GM21526 (cell line): ENCODE data around the gene APH1A.
"Not testable (repeated sequence)": the region's sequence is repeated elsewhere in the genome, so short reads cannot be mapped to it uniquely, and the experiment has no call there.

ENCODE experiments used
- ATAC-seq: cut with Tn5 transposase; IDR thresholded peaks from one replicate; pipeline ENCODE4 v1.9.1; 2021; ENCODE audit warnings: moderate library complexity; ENCODE audit not compliant: unreplicated experiment, low FRiP score

APH1A gene

DNA sequence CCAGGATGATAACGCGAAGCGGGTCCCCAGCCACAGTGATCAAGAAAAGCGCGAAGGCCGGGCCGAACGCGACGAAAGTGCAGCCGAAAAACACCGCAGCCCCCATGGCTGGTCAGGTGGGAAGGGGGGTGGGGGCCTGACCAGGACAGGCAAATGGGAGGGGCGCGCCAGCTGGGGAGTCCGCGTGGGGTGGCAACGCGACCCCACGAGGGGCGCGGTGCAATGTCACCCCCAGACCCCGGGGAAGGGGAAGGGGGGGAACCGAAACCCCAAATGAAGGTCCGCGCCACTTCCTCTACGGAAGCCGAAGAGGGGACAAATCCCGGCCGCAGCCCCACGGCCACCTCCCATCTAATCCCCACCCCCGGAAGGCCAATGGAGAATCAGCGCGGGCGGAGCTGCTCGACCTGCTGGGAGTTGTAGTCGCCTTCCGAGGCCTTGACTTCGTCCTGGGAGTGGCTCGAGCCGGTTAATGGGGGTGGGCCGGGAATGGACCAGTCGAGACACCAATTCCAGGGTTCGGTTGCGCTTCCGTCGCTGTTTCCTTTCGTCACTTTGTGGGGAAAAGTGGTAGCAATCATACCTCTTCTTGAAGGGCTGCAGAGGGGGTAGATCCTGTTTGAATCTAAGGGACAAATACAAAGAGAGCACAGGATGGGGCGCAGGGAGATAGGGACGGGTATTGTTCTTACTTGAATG lies at the start of gene APH1A:
Gene APH1A, minus strand, starts transcription at position 312 of the 699 bp plus-strand sequence. Its CDS starts 206 bp downstream, at position 106.
- ATAC-seq = peak; percentile 75

GRCh38 chr1:150314691-150315090 lies 45.9 kb upstream of the APH1A start:
- ATAC-seq = not testable (repeated sequence)

- ATAC-seq = no peak
Measured at GRCh38 chr1:150311762-150312161, 42.9 kb upstream of the APH1A start.

DNA sequence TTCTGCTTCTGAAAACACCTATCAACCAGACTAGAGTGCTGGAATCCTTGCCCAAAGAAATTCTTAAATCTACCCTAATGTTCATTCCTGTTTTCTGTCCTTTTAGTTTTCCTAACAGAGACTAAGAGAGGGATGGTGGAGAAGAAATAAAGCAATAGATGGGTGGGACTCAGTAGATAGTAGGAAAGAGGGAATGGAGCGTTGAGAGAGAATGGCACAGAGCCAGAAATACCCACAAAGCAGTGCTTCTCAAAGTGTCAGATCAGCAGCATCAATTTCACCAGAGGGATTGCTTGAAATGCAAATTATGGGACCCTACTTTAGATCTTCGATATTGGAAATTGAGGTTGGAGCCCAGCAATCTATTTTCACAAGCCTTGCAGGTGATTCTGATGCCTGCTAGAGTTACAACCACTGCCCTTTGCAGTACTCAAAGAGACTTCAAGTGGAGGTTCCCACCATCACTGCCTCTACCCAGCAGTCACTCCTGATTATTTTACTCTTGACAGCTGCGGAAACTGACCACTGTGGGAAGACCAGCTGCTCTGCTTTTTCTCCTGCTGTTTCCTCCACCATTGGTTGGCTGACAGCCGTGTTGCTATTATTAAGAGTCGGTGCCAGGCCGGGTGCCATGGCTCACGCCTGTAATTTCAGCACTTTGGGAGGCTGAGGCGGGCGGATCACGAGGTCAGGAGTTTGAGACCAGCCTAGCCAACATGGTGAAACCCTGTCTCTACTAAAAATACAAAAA lies 41.1 kb upstream of the APH1A start:
- ATAC-seq = no peak

- ATAC-seq = not testable (repeated sequence)
Measured at GRCh38 chr1:150308585-150308984, 39.8 kb upstream of the APH1A start.

DNA sequence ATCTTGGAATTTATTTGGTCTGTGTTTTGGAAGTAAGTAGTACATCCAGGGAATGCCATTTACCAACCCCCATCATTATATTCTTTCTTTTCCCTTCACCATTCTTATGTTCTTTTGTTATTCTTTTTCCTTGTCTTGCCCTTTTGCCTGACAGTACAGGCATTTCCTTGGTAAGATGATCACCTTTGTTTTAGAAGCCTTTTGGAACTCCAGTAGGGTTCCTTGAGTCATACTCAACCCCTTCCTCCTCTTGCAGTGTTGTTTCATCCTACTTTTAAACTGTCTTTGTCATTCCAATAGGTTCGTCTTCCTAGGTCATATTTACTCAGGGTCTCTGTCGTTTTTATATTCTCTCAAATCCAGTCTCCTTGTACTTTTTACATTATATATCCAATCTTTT lies 34.1 kb upstream of the APH1A start:
- no peak for ATAC-seq

- ATAC-seq = no peak
Measured at GRCh38 chr1:150302338-150302737, 33.5 kb upstream of the APH1A start.

- no peak for ATAC-seq
Measured at GRCh38 chr1:150299716-150300115, 30.9 kb upstream of the APH1A start.

- ATAC-seq = no peak
Measured at GRCh38 chr1:150295476-150295875, 26.7 kb upstream of the APH1A start.

DNA sequence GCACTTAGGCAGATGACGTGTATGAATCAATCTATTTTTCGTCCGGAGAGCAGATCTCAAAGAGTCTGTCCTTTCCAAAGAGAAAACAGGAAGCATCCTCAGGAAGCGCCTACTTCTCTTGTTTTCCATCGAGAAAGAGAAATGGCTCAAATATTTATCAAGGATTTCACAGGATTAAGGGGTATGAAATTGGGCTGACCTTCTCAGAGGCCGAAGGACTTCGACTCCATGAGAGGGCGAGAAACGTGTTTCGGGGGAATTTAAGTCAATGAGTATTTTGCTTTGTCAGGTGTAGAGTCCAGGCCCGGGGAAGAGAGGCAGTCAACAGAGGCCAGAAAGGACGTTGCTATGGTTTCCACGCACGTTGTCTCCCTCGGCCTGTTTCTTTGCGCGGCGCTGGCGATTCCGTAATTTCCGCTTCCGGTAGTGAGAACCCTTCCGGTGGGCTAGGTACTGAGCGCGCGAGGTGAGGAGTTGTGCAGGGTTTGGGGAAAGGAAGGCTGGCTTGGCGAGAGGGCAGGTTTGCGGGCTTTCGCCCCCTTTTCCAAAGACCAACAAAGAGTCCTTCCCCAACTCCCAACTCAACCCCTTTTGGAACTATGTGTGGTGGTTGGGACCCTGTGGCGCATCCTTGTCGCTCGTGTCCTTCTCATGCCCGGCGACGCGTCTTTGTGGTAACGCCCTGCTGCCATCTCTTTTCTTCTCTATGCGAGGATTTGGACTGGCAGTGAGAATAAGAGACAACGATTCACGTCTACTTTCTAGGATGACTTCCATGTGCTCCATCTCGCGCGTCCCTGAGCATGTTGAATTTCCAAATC lies 24.8 kb upstream of the APH1A start, which contains the start of gene MRPS21:
Gene MRPS21, plus strand, starts transcription at position 429 of the 821 bp plus-strand sequence. CDS start 506 bp downstream, outside the sequence.
- ATAC-seq = peak; percentile 90

- no peak for ATAC-seq
Measured at GRCh38 chr1:150288822-150289221, 20.0 kb upstream of the APH1A start.

DNA sequence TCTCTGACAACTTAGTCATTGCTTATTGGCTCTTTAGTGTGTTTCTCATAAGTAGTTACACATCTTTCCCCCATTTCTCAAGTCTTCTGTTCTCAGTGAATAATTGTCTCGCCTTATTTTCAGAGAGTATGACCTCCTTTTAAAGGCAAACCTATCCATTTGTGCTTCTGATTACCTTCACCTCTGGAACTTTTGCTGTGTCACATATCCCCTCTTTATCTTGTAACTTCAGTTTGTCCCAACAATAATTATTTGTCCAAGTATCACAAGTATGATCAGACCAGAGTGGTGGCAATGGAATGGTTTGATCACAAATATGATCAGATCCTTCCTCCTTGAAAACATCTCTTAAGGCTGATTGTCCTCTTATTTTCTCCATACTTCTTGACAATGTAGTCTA lies 19.6 kb upstream of the APH1A start:
- no peak for ATAC-seq

- ATAC-seq = no peak
Measured at GRCh38 chr1:150283260-150283659, 14.4 kb upstream of the APH1A start.

DNA sequence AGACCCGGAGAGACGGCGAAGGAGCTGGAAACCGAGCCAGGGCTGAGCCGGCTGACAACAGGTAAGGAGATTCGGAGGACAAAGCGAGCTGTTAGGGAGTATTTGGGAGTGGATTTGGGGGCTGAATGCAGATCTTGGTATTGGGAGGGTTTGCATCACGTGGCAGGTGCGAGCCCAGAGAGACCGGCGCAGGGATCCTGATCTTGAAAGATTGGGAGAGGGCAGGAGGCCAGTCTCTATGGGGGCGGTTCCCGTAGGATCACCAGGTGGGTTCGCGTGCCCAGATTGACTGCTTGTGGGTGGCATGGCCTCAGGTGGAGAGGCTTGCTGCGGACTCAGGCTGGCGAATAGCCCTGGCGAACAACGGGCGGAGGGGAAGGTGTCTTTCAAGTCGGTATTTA lies 13.7 kb upstream of the APH1A start:
- no peak for ATAC-seq

DNA sequence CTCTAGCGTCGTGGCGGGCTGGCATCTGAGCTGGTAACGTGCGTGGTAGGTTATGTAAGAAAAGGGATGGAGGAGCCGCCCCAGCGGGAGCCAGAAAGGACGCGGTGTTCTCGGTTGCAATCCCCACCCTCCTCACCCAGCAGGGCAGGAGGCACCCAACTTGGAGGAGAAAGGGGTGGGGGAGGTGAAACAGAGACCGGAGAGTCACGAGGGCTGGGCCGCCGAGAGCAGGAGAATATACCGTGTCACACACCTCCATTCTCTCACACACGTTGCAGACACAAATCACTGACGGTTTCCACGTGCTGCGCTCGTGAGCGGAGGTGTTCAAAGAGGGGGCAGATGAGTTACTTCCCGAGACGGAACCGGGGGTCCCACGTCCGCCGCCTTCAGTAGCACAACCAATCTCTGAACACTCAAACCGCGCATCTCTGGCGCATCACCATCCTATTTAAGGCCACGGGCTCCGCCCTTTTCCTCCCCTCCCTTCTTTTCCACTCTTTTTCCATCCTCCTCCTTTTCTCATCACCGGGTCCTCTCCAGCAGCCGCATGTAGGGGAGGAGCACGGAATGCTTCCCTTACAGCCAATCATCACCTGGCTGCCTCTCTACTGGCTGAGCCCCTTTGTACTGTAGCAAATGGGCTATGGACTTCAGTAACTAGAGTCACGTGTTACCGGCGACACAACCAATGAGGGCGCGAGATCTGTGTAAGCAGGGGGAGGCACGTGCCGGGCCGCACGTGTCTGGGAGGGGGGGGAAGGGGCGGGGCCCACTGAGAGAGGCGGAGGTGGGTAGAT lies 13.1 kb upstream of the APH1A start, which contains the start of gene CIART:
Gene CIART, plus strand, starts transcription at position 797 of the 800 bp plus-strand sequence. CDS start 714 bp downstream, outside the sequence.
- no peak for ATAC-seq

GRCh38 chr1:150281221-150281757 lies 12.5 kb upstream of the APH1A start:
- ATAC-seq = no peak

- ATAC-seq = no peak
Measured at GRCh38 chr1:150280138-150280707, 11.4 kb upstream of the APH1A start.

DNA sequence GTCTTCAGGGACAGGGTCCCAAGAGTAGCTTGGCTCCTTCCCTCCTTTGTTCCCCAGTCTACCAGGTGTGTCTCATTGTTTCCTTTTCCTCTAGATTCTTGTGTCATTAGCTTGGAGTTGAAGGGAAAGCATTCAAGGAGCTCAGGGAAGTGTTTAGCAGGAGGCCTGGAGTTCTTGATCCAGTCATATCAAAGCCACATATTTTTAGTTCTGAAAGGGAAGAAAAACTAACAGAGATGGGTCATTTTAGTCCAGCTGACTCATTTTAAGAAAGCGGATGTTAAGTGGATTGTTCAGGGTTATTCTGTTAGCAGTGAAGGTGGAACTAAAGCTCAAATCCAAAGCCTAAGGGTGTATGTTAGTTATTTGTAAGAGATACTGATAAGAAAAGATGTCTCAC lies 4.5 kb upstream of the APH1A start:
- ATAC-seq = no peak

- no peak for ATAC-seq
Measured at GRCh38 chr1:150271291-150271959, 2.6 kb upstream of the APH1A start.
